HUES48 (cell line): ENCODE data around the gene SYCP2.
A peak's percentile ranks its signal among the peaks of the same experiment; 100 is the strongest.

Source experiments
- H3K27ac ChIP-seq: one replicate; pipeline ENCODE4 v1.7.0; 2013; ENCODE audit warnings: low read depth, low read length, inconsistent platforms
- H3K27me3 ChIP-seq: 2 replicates; pipeline ENCODE4 v1.6.1; 2013; ENCODE audit warnings: mild to moderate bottlenecking, low read length; ENCODE audit not compliant: control insufficient read depth, insufficient read depth
- H3K36me3 ChIP-seq: 2 replicates; pipeline ENCODE4 v1.6.1; 2013; ENCODE audit warnings: low read length; ENCODE audit not compliant: control insufficient read depth, insufficient read depth
- H3K4me1 ChIP-seq: 2 replicates; pipeline ENCODE4 v1.6.1; 2013; ENCODE audit warnings: mild to moderate bottlenecking, low read length; ENCODE audit not compliant: control insufficient read depth, insufficient read depth
- H3K4me3 ChIP-seq: 2 replicates; pipeline ENCODE4 v1.5.1; 2013; ENCODE audit warnings: mild to moderate bottlenecking, low read depth, low read length
- H3K9ac ChIP-seq: 2 replicates; pipeline ENCODE4 v1.6.1; 2013; ENCODE audit warnings: mild to moderate bottlenecking, low read depth, low read length, moderate library complexity
- H3K9me3 ChIP-seq: 2 replicates; pipeline ENCODE4 v1.6.1; 2013; ENCODE audit warnings: low read length; ENCODE audit not compliant: control insufficient read depth, insufficient read depth

SYCP2 gene

GRCh38 chr20:59933296-59933848 lies at the start of gene SYCP2:
Gene SYCP2 (minus strand): TSS chr20:59933637. CDS start chr20:59922413, 11,224 bp downstream.
- H3K27me3 ChIP-seq: peaks cover 28% of the 10 kb centered on the region
- H3K9ac ChIP-seq: no peak within 1 kb of the TSS

GRCh38 chr20:59983076-59983475 lies 49.6 kb upstream of the SYCP2 start:
- Histone ChIP-seq H3K27ac (no peak overlapping the region), H3K4me1 (peaks cover 5% of the 10 kb centered on the region; the same call in 1 of the 2 replicates), H3K9me3 (no peaks in the 10 kb centered on the region), H3K4me3 (no peak overlapping the region), H3K36me3 (no peaks in the 10 kb centered on the region), H3K27me3 (no peaks in the 10 kb centered on the region), H3K9ac (no peak overlapping the region)

More at GRCh38 chr20:59933296-59933848, at the start of gene SYCP2:
- Histone ChIP-seq H3K36me3 (no peaks in the 10 kb centered on the region), H3K4me3 (peak within 1 kb of the TSS; percentile 57), H3K4me1 (peaks cover 8% of the 10 kb centered on the region), H3K27ac (no peak within 1 kb of the TSS), H3K9me3 (no peaks in the 10 kb centered on the region)

DNA sequence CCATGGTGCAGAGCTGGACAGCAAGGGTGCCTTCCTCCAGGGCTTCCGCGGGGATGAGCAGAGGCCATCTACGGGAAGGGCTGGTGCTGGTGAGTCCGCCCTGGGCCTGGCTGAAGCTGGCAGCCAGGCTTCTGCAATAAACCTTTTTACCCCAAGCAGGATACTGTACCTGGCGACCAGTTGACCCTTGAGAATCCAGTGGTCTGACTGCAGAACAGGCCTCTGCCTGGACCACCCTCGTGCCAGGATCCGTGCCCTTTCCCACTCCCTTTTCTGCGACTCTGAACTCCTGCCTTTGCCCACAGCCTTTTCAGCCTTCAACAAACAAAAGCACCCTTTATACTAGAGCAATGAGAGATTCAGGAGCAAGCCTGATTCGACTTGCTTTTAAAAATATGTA lies 43.6 kb upstream of the SYCP2 start:
- H3K36me3 ChIP-seq: no peaks in the 10 kb centered on the region
- H3K4me3 ChIP-seq: no peak overlapping the region
- no peaks in the 10 kb centered on the region for H3K9me3 ChIP-seq
- H3K27me3 ChIP-seq: no peaks in the 10 kb centered on the region
- H3K4me1 ChIP-seq: no peaks in the 10 kb centered on the region
- H3K27ac ChIP-seq: no peak overlapping the region
- H3K9ac ChIP-seq: no peak overlapping the region

DNA sequence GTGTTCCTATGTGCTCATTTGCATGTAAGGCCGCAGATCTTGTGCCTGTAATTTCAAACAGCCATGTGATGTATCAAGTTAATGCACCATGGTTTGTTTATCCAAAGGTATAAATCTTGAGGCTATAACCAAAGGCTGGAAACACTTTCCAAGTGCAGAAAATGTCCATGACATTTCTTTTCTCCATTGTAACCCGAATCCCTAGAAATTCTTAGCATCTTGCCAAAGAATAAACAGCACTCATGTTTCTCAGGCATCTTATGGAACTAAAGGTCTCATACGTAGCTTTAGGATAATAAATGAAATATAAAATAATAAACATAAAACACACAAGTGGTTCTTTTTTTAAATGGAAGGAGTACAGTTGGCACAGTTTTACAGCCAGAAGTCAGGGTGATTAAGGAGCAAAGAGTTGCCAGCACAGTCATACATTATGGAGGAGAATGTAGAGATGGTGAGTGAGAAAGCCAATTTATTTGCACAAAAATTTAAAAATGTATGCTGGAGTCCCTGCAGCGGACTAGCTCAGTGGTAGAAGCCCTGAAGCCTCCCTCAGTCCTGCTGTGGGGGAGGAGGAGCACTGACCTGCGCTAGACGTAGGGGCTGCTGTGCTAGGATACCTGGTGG lies 42.8 kb upstream of the SYCP2 start:
- H3K27ac ChIP-seq: no peak overlapping the region
- H3K4me1 ChIP-seq: no peaks in the 10 kb centered on the region

GRCh38 chr20:59972037-59972801 lies 38.8 kb upstream of the SYCP2 start:
- Histone ChIP-seq H3K9me3 (no peaks in the 10 kb centered on the region), H3K9ac (no peak overlapping the region), H3K36me3 (no peaks in the 10 kb centered on the region), H3K4me3 (no peak overlapping the region), H3K27ac (no peak overlapping the region), H3K4me1 (no peaks in the 10 kb centered on the region), H3K27me3 (no peaks in the 10 kb centered on the region)

More for the DNA sequence above, 42.8 kb upstream of the SYCP2 start:
- Histone ChIP-seq H3K9me3 (no peaks in the 10 kb centered on the region), H3K27me3 (no peaks in the 10 kb centered on the region), H3K36me3 (no peaks in the 10 kb centered on the region), H3K9ac (no peak overlapping the region), H3K4me3 (no peak overlapping the region)

DNA sequence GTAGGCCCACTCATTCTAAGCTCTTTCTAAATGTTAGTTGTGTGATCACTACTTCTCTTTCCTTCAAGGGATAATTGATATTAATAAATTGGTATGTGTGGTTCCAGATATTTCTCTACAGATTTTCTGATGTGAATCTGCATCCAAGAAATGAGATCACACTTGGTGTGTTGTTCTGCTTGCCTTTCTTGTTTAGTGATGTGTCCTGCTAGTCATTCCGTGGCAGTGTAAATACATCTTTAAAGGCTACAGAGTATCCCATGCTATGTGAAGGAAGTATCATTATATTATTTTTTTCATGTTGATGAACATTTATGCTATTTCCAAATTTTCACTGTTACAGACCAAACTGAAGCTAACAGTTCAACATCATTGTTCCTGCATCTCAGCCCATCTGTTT lies 38.0 kb upstream of the SYCP2 start:
- Histone ChIP-seq H3K4me3 (no peak overlapping the region), H3K27me3 (no peaks in the 10 kb centered on the region), H3K4me1 (no peaks in the 10 kb centered on the region)

GRCh38 chr20:59966428-59966827 lies 33.0 kb upstream of the SYCP2 start:
- Histone ChIP-seq H3K27ac (no peak overlapping the region), H3K9me3 (no peaks in the 10 kb centered on the region), H3K27me3 (no peaks in the 10 kb centered on the region), H3K9ac (no peak overlapping the region), H3K4me3 (no peak overlapping the region), H3K4me1 (no peaks in the 10 kb centered on the region), H3K36me3 (no peaks in the 10 kb centered on the region)

More for the DNA sequence above, 38.0 kb upstream of the SYCP2 start:
- Histone ChIP-seq H3K36me3 (no peaks in the 10 kb centered on the region), H3K9ac (no peak overlapping the region), H3K27ac (no peak overlapping the region), H3K9me3 (no peaks in the 10 kb centered on the region)

GRCh38 chr20:59962155-59962554 lies 28.7 kb upstream of the SYCP2 start:
- Histone ChIP-seq H3K36me3 (no peaks in the 10 kb centered on the region), H3K27me3 (no peaks in the 10 kb centered on the region), H3K4me3 (no peak overlapping the region), H3K27ac (no peak overlapping the region), H3K9me3 (no peaks in the 10 kb centered on the region), H3K9ac (no peak overlapping the region), H3K4me1 (no peaks in the 10 kb centered on the region; the same call in 1 of the 2 replicates)

GRCh38 chr20:59961423-59961822 lies 28.0 kb upstream of the SYCP2 start:
- H3K4me1 ChIP-seq: no peaks in the 10 kb centered on the region; the same call in 1 of the 2 replicates
- H3K9me3 ChIP-seq: no peaks in the 10 kb centered on the region
- no peaks in the 10 kb centered on the region for H3K36me3 ChIP-seq
- no peak overlapping the region for H3K9ac ChIP-seq
- H3K27ac ChIP-seq: no peak overlapping the region
- no peaks in the 10 kb centered on the region for H3K27me3 ChIP-seq
- no peak overlapping the region for H3K4me3 ChIP-seq

DNA sequence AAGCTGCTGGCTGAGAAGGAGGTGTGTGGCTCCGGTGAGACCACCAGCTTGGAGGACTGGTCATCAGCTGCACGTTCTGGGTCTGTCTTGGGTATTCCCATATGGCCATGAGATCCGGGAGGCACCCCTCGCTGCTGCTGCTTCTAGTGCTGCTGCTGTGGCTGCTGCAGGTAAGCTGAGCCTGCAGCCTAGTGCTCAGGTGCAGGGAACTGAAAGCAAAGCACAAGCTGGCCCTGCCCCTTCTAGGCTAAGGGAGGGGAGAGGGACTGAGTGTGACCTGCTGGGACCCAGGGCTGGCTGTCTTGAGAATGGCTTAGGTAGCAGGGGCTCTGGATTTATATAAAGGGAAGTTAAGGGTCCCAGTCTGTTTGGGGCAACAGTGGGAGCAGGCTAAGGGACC lies 25.2 kb upstream of the SYCP2 start:
- H3K27me3 ChIP-seq: no peaks in the 10 kb centered on the region
- H3K4me3 ChIP-seq: no peak overlapping the region
- no peak overlapping the region for H3K27ac ChIP-seq
- no peaks in the 10 kb centered on the region; the same call in 1 of the 2 replicates for H3K4me1 ChIP-seq
- H3K9ac ChIP-seq: no peak overlapping the region
- no peaks in the 10 kb centered on the region for H3K36me3 ChIP-seq
- no peaks in the 10 kb centered on the region for H3K9me3 ChIP-seq

- Histone ChIP-seq H3K4me1 (no peaks in the 10 kb centered on the region; the same call in 1 of the 2 replicates), H3K36me3 (no peaks in the 10 kb centered on the region), H3K4me3 (no peak within 1 kb of the TSS), H3K9me3 (no peaks in the 10 kb centered on the region), H3K27ac (no peak within 1 kb of the TSS), H3K27me3 (no peaks in the 10 kb centered on the region), H3K9ac (no peak within 1 kb of the TSS)
Measured at GRCh38 chr20:59958123-59958522, 24.7 kb upstream of the SYCP2 start, which contains the start of gene CDH26. Gene CDH26 (plus strand): TSS chr20:59958423. CDS start chr20:59958727, 304 bp downstream.
